Measurements from ENCODE around the gene TRPM5.
A peak's percentile ranks its signal among the peaks of the same experiment; 100 is the strongest.

The TRPM5 gene

DNA sequence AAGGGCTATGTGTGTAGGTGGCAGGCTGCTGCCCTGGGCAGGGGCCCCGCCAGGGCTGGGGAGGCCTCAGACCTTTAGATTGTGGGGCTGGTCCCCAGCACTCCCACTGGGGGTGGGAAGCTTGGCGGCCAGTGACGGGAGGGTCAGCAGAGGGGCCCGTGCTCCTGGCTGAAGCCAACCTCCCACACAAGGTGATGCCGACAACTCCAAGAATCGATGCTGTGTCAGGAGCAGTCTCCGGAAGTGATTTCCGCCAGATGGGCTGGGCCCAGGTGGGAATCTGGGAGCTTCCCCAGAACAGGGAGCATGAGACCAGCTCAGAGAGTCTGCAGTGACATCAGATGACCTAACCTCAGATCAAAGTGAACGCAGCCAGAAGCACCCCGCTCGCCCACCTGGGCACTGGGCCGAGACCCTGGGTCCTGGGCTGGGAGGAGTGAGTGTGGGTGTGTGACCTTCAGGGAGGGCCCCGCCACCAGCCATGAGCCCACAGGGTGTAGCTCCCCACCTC, 7.7 kb downstream of the TRPM5 start:
- ATAC-seq (peak; percentile 25), DNase-seq (no peak)
- H3K4me1 Mint-ChIP-seq = peaks cover 5% of the 10 kb centered on the region
- no peak overlapping the region for H3K27ac Mint-ChIP-seq
- H3K9me3 Mint-ChIP-seq = no peaks in the 10 kb centered on the region
- no peak overlapping the region for H3K4me3 Mint-ChIP-seq
- no peaks in the 10 kb centered on the region for H3K27me3 Mint-ChIP-seq

DNA sequence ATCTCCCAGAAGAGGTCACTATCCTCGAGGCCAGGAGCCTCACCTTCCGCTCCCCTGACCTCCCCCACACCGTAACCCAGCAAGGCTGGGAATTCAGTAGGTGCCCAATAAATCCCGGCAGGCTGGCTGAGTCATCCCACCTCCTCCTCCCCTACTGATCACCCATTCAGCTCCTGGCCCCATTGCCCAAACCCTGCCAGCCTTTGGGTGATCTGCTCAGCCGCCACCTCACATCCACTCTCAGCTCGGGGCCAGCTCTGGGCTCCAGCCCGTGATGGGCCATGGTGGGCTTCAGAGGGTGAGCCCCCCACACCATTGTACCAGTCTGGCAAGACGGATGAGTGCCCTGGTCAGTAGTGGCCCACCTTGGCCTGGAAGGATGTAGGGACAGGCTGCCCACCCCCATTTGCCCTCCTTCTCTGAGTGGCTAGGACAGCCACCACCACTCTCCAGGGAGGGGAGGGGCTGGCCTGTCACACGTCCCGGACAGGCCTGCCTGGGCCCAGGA, 8.2 kb downstream of the TRPM5 start:
- Mint-ChIP-seq H3K4me1 (no peaks in the 10 kb centered on the region), H3K27me3 (no peaks in the 10 kb centered on the region), H3K27ac (no peak overlapping the region), H3K9me3 (no peaks in the 10 kb centered on the region), H3K4me3 (no peak overlapping the region)
- ATAC-seq = no peak
- no peak for DNase-seq

- ATAC-seq (no peak), DNase-seq (no peak)
- H3K4me3 Mint-ChIP-seq = no peak overlapping the region
- H3K4me1 Mint-ChIP-seq = no peaks in the 10 kb centered on the region
- H3K27me3 Mint-ChIP-seq = no peaks in the 10 kb centered on the region
- H3K27ac Mint-ChIP-seq = no peak overlapping the region
- no peaks in the 10 kb centered on the region for H3K9me3 Mint-ChIP-seq
Observed at GRCh38 chr11:2435288-2436012, 8.9 kb downstream of the TRPM5 start.

GRCh38 chr11:2434506-2435255, 9.6 kb downstream of the TRPM5 start:
- no peak for ATAC-seq
- Mint-ChIP-seq H3K27ac (no peak overlapping the region), H3K9me3 (no peaks in the 10 kb centered on the region), H3K27me3 (no peaks in the 10 kb centered on the region), H3K4me3 (no peak overlapping the region), H3K4me1 (no peaks in the 10 kb centered on the region)
- no peak for DNase-seq

DNA sequence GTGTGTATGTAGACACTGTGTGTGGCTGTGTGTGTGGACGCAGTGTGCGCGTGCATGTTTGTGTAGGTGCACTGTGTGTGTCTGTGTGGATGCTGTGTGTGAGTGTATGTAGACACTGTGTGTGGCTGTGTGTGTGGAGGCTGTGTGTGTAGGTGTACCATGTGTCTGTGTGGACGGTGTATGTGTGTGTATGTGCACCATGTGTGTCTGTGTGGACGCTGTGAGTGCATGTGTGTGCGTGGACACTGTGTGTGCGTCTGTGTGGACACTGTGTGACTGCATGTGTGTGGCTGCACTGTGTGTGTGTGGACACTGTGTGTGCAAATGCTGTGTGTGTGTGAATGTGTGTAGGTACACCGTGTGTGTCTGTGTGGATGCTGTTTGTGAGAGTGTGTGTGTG, 10.3 kb downstream of the TRPM5 start:
- ATAC-seq (no peak), DNase-seq (no peak)
- Mint-ChIP-seq H3K4me1 (no peaks in the 10 kb centered on the region), H3K27me3 (no peaks in the 10 kb centered on the region), H3K4me3 (no peak overlapping the region), H3K9me3 (no peaks in the 10 kb centered on the region), H3K27ac (no peak overlapping the region)

GRCh38 chr11:2433106-2433925, 11.0 kb downstream of the TRPM5 start:
- H3K4me3 Mint-ChIP-seq = no peak overlapping the region
- H3K27me3 Mint-ChIP-seq = no peaks in the 10 kb centered on the region
- H3K4me1 Mint-ChIP-seq = no peaks in the 10 kb centered on the region
- DNase-seq = no peak
- ATAC-seq = no peak
- H3K27ac Mint-ChIP-seq = no peak overlapping the region
- no peaks in the 10 kb centered on the region for H3K9me3 Mint-ChIP-seq

DNA sequence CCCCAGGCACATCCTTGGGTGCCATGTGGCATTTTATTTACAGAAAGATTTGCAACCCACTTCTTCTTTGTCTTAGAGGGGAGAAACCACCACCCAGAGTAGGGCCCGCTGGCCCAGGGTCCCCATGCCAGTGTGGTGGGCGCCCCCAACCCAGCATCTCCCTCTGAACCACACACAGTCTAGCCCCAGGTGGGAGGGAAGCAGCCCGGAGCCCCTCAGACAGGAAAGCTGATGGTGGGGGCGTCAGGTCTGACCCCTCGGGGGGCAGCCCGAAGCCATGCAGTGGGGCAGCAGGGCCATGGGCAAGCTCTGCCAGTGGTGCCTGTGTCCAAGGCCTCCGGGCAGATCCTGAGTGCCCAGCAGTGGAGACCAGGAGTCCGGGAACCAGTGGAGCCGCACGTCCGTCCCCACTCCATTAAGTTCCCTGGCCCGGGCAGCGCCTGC, 11.7 kb downstream of the TRPM5 start:
- no peak overlapping the region for H3K4me3 Mint-ChIP-seq
- H3K9me3 Mint-ChIP-seq = no peaks in the 10 kb centered on the region
- ATAC-seq (no peak), DNase-seq (no peak)
- no peaks in the 10 kb centered on the region for H3K4me1 Mint-ChIP-seq
- no peaks in the 10 kb centered on the region for H3K27me3 Mint-ChIP-seq
- H3K27ac Mint-ChIP-seq = no peak overlapping the region

GRCh38 chr11:2432171-2432621, 12.1 kb downstream of the TRPM5 start:
- H3K4me3 Mint-ChIP-seq = no peak overlapping the region
- no peaks in the 10 kb centered on the region for H3K9me3 Mint-ChIP-seq
- no peaks in the 10 kb centered on the region for H3K4me1 Mint-ChIP-seq
- no peaks in the 10 kb centered on the region for H3K27me3 Mint-ChIP-seq
- ATAC-seq (no peak), DNase-seq (no peak)
- no peak overlapping the region for H3K27ac Mint-ChIP-seq

GRCh38 chr11:2431395-2431794, 12.9 kb downstream of the TRPM5 start:
- Mint-ChIP-seq H3K27me3 (no peaks in the 10 kb centered on the region), H3K27ac (no peak overlapping the region), H3K9me3 (no peaks in the 10 kb centered on the region), H3K4me3 (no peak overlapping the region), H3K4me1 (no peaks in the 10 kb centered on the region)
- no peak for ATAC-seq
- no peak for DNase-seq

DNA sequence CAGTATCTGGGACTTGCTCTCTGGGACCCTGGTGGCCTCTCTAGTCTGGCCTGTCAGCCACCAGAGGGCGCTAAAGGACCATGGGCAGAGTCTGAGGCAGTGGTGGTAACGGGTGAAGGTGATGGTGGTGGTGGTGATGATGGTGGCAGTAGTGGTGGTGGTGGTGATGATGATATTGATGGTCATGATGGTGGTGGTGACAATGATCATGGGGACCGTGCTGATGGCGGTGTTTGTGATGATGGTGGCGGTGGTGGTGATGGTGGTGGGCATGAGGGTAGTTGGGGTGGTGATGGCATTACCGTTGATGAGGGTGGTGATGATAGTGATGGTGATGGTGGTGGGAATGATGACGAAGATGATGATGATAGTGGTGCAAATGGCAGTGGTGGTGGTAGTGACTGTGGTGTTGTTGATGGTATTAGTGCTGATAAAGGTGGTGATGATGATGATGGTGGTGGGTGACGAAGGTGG, 16.0 kb downstream of the TRPM5 start:
- H3K9me3 Mint-ChIP-seq = no peaks in the 10 kb centered on the region
- no peak overlapping the region for H3K27ac Mint-ChIP-seq
- H3K4me1 Mint-ChIP-seq = no peaks in the 10 kb centered on the region
- ATAC-seq (peak; percentile 86), DNase-seq (peak; percentile 83 to 84)
- no peak overlapping the region for H3K4me3 Mint-ChIP-seq
- no peaks in the 10 kb centered on the region for H3K27me3 Mint-ChIP-seq

DNA sequence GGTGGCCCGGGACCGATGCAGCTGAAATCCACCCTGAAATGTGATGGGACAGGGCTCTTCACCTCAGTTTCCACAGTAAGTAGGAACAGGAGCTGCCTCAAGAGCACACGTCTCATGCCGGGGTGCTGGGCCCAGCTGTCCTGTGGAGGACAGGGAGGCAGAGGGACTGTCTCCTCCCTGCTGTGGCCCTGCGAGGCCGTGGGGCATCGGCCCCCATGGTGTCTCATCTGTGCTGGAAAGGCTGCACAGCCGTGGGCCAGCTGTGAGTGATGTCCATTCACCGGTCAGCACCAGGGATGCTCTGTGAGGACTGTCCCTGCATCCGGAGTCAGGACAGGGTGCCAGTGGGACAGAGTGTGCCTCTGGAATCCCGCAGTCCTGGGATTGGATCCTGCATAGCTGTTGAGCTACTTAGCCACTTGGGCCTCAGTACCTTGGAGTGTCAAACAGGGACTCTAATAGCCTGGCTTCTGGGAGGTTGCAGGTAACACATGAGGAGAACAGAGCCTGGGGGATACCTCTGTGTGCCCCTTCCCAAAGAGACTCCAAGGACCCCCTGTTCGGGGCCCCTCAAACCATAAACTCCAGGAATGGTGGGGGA, 16.5 kb downstream of the TRPM5 start:
- H3K4me1 Mint-ChIP-seq = no peaks in the 10 kb centered on the region
- no peak overlapping the region for H3K4me3 Mint-ChIP-seq
- DNase-seq = no peak
- H3K27me3 Mint-ChIP-seq = no peaks in the 10 kb centered on the region
- no peak overlapping the region for H3K27ac Mint-ChIP-seq
- no peaks in the 10 kb centered on the region for H3K9me3 Mint-ChIP-seq
- peak; percentile 14 for ATAC-seq

DNA sequence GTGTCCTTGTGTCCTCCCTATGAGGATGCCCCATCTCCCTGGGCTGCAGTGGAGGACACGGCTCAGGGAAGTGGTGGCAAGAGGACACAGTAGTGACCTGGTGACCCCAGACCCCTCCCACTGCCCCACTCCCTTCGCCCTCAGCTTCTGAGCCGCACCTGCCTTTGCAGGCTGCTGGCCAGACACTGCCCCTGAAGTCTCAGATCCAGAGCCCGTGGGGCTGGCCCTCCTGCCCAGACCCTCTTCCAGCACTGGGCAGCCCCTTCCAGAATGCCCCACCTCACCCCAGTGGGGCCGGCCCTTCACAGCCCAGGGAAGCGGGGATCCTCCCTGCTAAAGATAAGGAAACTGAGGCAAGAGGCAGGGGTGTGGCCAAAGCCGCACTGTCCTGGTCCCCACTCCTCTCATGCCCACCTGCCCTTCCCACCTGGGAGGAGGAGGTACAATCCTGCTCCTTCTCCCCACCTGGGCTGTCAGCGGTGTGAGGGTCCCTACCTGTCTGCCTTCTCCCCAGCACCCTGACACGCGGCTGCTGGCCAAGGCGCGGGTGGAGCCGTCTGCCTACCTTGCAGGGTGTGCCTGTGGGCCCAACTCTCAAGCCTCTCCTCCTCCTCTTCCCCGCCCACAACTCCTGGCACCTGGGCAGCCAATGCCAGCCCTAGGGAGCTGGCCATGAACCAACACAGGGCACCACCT, 17.3 kb downstream of the TRPM5 start:
- Mint-ChIP-seq H3K4me3 (no peak overlapping the region), H3K9me3 (no peaks in the 10 kb centered on the region), H3K4me1 (no peaks in the 10 kb centered on the region), H3K27ac (no peak overlapping the region), H3K27me3 (peaks cover 1% of the 10 kb centered on the region)
- no peak for ATAC-seq
- no peak for DNase-seq

GRCh38 chr11:2426221-2426620, 18.1 kb downstream of the TRPM5 start:
- H3K27ac Mint-ChIP-seq = no peak overlapping the region
- no peak overlapping the region for H3K4me3 Mint-ChIP-seq
- no peaks in the 10 kb centered on the region for H3K4me1 Mint-ChIP-seq
- DNase-seq = no peak
- peaks cover 8% of the 10 kb centered on the region for H3K27me3 Mint-ChIP-seq
- H3K9me3 Mint-ChIP-seq = no peaks in the 10 kb centered on the region
- no peak for ATAC-seq

GRCh38 chr11:2425506-2425905, 18.8 kb downstream of the TRPM5 start:
- no peak for ATAC-seq
- H3K9me3 Mint-ChIP-seq = no peaks in the 10 kb centered on the region
- H3K4me1 Mint-ChIP-seq = peaks cover 4% of the 10 kb centered on the region
- H3K27me3 Mint-ChIP-seq = peaks cover 8% of the 10 kb centered on the region
- no peak overlapping the region for H3K27ac Mint-ChIP-seq
- H3K4me3 Mint-ChIP-seq = no peak overlapping the region
- no peak for DNase-seq
